Erythroblast (primary cell): ENCODE results near the gene EMX2.

Experiments
- GATA1 ChIP-seq: IDR thresholded peaks from 2 replicates; pipeline ENCODE4 v1.6.1; 2011; ENCODE audit warnings: low read depth, mild to moderate bottlenecking, control low read depth, low read length, moderate library complexity
- POLR2A ChIP-seq: IDR thresholded peaks from 2 replicates; pipeline ENCODE4 v1.6.1; 2011; ENCODE audit warnings: mild to moderate bottlenecking, low read length

DNA sequence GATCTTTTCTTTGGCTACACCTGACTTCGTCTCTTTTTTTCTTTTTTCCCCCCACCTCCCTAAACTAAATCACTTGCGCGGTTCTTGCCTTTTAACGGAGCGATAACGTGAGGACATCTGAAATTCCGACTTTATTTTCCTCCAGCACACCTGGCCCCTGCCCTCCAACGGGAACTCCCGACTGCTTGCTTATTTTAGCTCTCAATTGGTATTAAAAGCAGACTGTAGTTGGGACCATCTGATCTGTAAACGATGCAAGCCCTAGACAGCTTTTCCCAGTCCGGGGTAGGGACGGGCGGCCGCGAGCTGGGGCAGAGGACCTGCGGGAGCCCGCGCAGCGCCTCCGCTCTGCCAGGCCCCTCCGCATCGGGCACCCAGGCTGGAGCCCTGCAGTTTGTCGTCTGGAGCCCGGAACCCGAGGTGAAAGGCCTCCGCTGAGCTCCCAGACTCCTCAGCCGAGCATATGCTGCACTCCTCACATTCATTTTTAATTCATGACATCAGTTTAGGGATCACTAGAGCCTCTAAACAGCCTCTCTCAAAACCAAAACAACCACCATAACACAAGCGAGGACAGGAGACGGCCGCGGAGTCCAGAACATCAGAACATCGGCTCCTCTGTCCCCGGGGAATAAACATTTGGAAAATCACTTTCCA lies 10.0 kb upstream of the EMX2 start:
- TF ChIP-seq POLR2A (no peak), GATA1 (no peak)
